K562 (cell line): Measurements from ENCODE around the gene PLIN5.

Source experiments
- CHD4 ChIP-seq: fragments of 200-600 bp; sonication (generic); IDR thresholded peaks from 3 replicates; pipeline ENCODE4 v1.6.1; 2012; ENCODE audit warnings: low read depth, mild to moderate bottlenecking, mixed read lengths, low read length, inconsistent platforms; ENCODE audit not compliant: insufficient read depth, insufficient replicate concordance, poor library complexity, severe bottlenecking
- CTCF ChIP-seq, 3 experiments: IDR thresholded peaks in 2 of 3; conservative IDR thresholded peaks in 1 of 3; 2 replicates each; pipeline ENCODE4 v1.5.1; 2011 to 2012; ENCODE audit warnings: low read length in 3 of 3, mild to moderate bottlenecking in 3 of 3, control low read depth in 2 of 3, improper control_type of control experiment in 1 of 3, inconsistent platforms in 1 of 3, low read depth in 1 of 3, mixed read lengths in 1 of 3, moderate library complexity in 1 of 3; ENCODE audit not compliant: insufficient read depth in 2 of 3
- EGR1 ChIP-seq: fragments of 450-650 bp; conservative IDR thresholded peaks from 2 replicates; pipeline ENCODE4 v1.6.1; 2017; ENCODE audit warnings: mild to moderate bottlenecking
- EZH2 ChIP-seq: IDR thresholded peaks from 2 replicates; pipeline ENCODE4 v1.6.1; 2012; ENCODE audit warnings: low read depth, mild to moderate bottlenecking, inconsistent platforms, low read length, borderline replicate concordance
- NR1H2 ChIP-seq: sonication (generic); formaldehyde crosslinking; IDR thresholded peaks from 2 replicates; pipeline ENCODE4 v1.4.0; 2020; ENCODE audit warnings: mild to moderate bottlenecking, missing genetic modification reagents
- SMAD1 ChIP-seq: fragments of 150-350 bp; IDR thresholded peaks from 2 replicates; pipeline ENCODE4 v1.6.1; 2014; ENCODE audit warnings: low read length, low read depth; ENCODE audit not compliant: partially characterized antibody
- TARDBP ChIP-seq: fragments of 450-650 bp; IDR thresholded peaks from 2 replicates; pipeline ENCODE4 v1.6.1; 2016
- ZFX ChIP-seq: sonication (generic); formaldehyde crosslinking; IDR thresholded peaks from 2 replicates; pipeline ENCODE4 v1.8.0; 2022; ENCODE audit warnings: mild to moderate bottlenecking, missing genetic modification reagents, moderate library complexity
- ZKSCAN8 ChIP-seq: fragments of 200-800 bp; sonication (Bioruptor generic); IDR thresholded peaks from 2 replicates; pipeline ENCODE4 v1.6.1; 2016; ENCODE audit warnings: missing genetic modification characterization, missing compliant biosample characterization
- ZNF143 ChIP-seq: sonication (generic); formaldehyde crosslinking; IDR thresholded peaks from 2 replicates; pipeline ENCODE4 v1.9.0; 2022; ENCODE audit warnings: mild to moderate bottlenecking, missing genetic modification reagents
- ZNF197 ChIP-seq: fragments of 200-800 bp; sonication (Bioruptor generic); IDR thresholded peaks from 2 replicates; pipeline ENCODE4 v1.6.1; 2016; ENCODE audit warnings: low read depth, missing genetic modification characterization, missing compliant biosample characterization
- ZNF384 ChIP-seq: IDR thresholded peaks from 2 replicates; pipeline ENCODE4 v1.6.1; 2012; ENCODE audit warnings: low read depth, low read length, improper control_type of control experiment

GRCh38 chr19:4512070-4512469 lies 23.0 kb downstream of the PLIN5 start:
- no peak for TF ChIP-seq NR1H2 (CRISPR knock-in tag)
- no peak for TF ChIP-seq EGR1
- no peak for TF ChIP-seq ZKSCAN8 (CRISPR knock-in tag)
- no peak for TF ChIP-seq ZNF384
- no peak for TF ChIP-seq CTCF (IDR thresholded peaks at IDR 0.05 in 2 of 3, conservative IDR thresholded peaks at IDR 0.05 in 1 of 3; ENCODE audit: insufficient read depth in 2 of 3, low read depth in 1 of 3, low read length in 3 of 3)
- TF ChIP-seq TARDBP, result no peak
- TF ChIP-seq ZNF197, result no peak
- TF ChIP-seq ZFX (CRISPR knock-in tag), result no peak
- TF ChIP-seq EZH2, result no peak
- no peak for TF ChIP-seq CHD4
- no peak for TF ChIP-seq ZNF143 (CRISPR knock-in tag)
- no peak for TF ChIP-seq SMAD1
